NCI-H146 treated with DMSO at 0.1 percent for 48 hours (cell line): ENCODE measurements around the gene TM4SF1.

Experiments
- DNase-seq: peaks from one replicate; lab custom pipeline; 2025; ENCODE audit not compliant: unreplicated experiment; lab: John Stamatoyannopoulos, UW

Gene TM4SF1

GRCh38 chr3:149375501-149376196 is 1.8 kb downstream of the TM4SF1 start:
- no peak for DNase-seq

- DNase-seq: no peak
Measured at GRCh38 chr3:149374793-149375500, 2.5 kb downstream of the TM4SF1 start.

GRCh38 chr3:149374391-149374790 is 3.1 kb downstream of the TM4SF1 start:
- no peak for DNase-seq

- no peak for DNase-seq
Measured at GRCh38 chr3:149373235-149374125, 4.0 kb downstream of the TM4SF1 start.

GRCh38 chr3:149371723-149372114 is 5.7 kb downstream of the TM4SF1 start:
- no peak for DNase-seq

GRCh38 chr3:149371001-149371722 is 6.3 kb downstream of the TM4SF1 start:
- DNase-seq: peak; percentile 49

- no peak for DNase-seq
Measured at GRCh38 chr3:149369991-149370866, 7.2 kb downstream of the TM4SF1 start.

DNA sequence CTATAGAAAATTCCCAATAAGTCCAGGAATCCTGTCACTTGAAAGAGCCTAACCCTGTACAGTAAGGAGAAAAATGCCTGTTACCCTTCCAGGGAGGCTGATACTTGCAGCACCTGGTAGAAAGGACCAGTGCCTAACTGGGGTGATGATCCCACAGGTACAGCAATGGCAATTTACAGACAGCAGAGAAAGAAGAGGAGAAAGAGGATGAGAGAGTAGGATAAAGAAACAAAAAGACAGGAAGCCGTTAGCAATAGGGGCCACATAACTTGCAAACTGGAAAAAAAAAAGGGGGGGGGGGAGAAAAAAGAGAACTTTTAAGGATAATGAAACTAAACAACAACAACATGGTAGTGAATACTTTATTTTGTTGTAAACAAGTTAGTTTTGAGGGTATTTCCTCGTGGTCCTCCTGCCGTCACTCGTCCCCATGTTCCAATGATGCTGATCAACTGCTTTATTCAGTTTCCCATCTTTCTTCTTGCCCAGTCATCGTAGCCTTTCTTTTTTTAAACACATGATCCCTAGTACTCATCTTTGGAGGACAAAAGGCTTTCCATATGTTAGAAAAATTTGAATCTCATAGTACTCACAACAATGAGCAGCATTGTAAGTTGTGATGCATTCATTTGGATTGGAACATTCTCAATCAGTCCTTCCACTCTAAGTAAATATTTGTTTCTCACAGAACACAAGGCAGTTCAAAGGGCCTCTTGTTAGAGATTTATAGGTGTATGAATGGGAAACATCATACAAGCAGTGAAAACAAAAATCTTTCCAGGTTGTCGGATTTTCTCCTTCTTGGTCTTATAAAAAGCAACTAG is 8.6 kb downstream of the TM4SF1 start:
- peak; percentile 72 for DNase-seq

DNA sequence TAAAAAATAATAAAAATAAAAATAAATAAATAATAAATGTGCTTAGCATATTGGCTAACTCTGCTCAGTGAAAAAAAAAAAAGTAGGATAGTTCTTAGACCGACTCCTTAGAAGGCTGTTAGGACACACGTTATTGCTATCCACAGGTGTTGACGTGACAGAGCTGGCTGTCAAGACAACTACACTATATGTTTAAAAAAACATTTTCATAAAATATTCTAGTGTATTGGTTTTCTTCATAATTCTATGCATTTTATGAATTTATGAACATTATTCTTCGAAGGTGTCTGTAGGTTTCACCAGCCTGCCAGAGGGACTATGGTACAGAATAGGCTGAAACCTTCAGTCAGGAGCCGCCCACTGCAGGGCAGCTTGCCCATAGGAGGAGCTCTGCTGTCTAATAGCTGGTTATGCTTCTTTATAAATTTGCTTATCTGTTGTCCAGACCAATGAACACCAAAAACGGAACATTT is 9.2 kb downstream of the TM4SF1 start:
- no peak for DNase-seq

- no peak for DNase-seq
Measured at GRCh38 chr3:149366941-149367840, 10.3 kb downstream of the TM4SF1 start.

- DNase-seq: peak; percentile 95
Measured at GRCh38 chr3:149366031-149366430, 11.4 kb downstream of the TM4SF1 start.

- DNase-seq: no peak
Measured at GRCh38 chr3:149364624-149365023, 12.8 kb downstream of the TM4SF1 start.

DNA sequence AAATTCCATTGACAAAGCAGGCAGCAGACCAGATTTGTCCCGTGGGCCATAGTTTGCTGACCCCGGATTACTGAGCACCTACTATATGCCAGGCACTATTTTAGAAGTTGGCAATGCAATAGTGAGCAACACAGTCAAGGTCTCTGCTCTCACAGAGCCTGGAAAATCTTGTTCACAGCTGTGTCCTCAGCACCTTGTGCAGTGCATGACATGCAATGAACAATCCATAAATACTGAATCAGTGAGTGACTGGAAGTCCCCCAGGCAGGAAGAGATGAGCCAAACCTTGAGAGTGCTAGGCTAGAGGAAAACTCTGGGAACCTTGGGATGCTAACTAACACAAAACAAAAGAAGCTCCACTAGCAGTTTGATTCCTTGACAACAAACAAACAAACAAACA is 14.4 kb downstream of the TM4SF1 start:
- DNase-seq: no peak

GRCh38 chr3:149362366-149362765 is 15.1 kb downstream of the TM4SF1 start:
- no peak for DNase-seq

GRCh38 chr3:149356630-149357029 is 20.8 kb downstream of the TM4SF1 start:
- no peak for DNase-seq

GRCh38 chr3:149356044-149356592 is 21.3 kb downstream of the TM4SF1 start:
- no peak for DNase-seq

DNA sequence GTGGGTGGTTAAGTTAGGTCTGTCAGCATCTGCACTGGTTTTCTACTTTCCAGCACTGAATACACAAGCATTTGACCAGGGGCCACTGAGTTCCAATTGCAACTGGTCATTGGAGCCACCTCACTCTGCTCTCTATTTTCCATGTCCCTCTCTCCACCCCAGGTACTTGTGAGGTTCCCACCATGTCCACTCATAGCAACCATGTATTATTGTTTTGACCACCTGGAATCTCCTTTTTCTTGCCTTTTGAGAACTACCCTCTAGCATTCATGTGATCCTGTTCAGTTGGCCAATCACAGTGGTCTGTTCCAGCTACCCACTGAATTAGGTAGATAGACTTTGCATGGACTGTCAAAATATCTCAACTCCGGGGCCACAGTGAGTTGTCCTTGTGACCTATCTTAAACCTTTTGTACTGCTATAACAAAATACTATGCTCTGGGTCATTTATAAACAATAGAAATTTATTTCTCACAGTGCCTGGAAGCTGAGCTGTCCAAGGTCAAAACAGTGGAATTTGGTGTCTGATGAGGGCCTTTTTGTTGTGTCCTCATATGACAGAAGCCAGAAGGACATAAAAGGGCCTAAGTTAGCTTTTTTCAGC is 23.8 kb downstream of the TM4SF1 start:
- no peak for DNase-seq
